Esophagus squamous epithelium (tissue), 5 donors: ENCODE results near the gene PAPOLA. TPM values are rescaled to one million over a fixed set of nuclear protein-coding genes. Genes with fewer than 3 reads are reported as not detected.

ENCODE experiments used
- DNase-seq: peaks from one replicate; lab custom pipeline; 2025; lab: John Stamatoyannopoulos, UW
- H3K27ac ChIP-seq, 4 donors: fragments of 200-600 bp; sonication (generic); one replicate each; pipeline ENCODE4 v1.5.1; 2016 to 2019; ENCODE audit warnings: mild to moderate bottlenecking in 1 of 4
- H3K27me3 ChIP-seq, 4 donors: fragments of 200-600 bp; sonication (generic); 1 replicate in 3 of 4; 2 replicates in 1 of 4; pipeline versions ENCODE4 v1.5.1 to v1.6.0; 2017 to 2021; ENCODE audit warnings: antibody characterized with exemption in 1 of 4
- H3K36me3 ChIP-seq, 3 donors: fragments of 200-600 bp; sonication (generic); one replicate each; pipeline ENCODE4 v1.5.1; 2016 to 2019
- H3K4me1 ChIP-seq, 3 donors: fragments of 200-600 bp; sonication (generic); one replicate each; pipeline ENCODE4 v1.5.1; 2017 to 2019
- H3K4me3 ChIP-seq, 4 donors: fragments of 200-600 bp; sonication (generic); 1 replicate in 3 of 4; 2 replicates in 1 of 4; pipeline ENCODE4 v1.5.1; 2016 to 2019; ENCODE audit warnings: mild to moderate bottlenecking in 2 of 4, moderate library complexity in 1 of 4
- H3K9me3 ChIP-seq, 3 donors: fragments of 200-600 bp; sonication (generic); one replicate each; pipeline ENCODE4 v1.5.1; 2016 to 2019
- POLR2A ChIP-seq, 4 donors: fragments of 450-650 bp; IDR thresholded peaks; one replicate each; pipeline ENCODE4 v1.6.1; 2017; ENCODE audit warnings: antibody characterized with exemption in 4 of 4, mild to moderate bottlenecking in 4 of 4, moderate library complexity in 3 of 4
- WGBS, 2 donors: methylation state at CpG; one replicate each; pipeline ENCODE4 v1.1.5; 2018; 5-methylcytosine and 5-hydroxymethylcytosine counted together
- intact Hi-C: fragments of 100-400 bp; cut with DNase I; formaldehyde crosslinking; loops from one replicate; pipeline ENCODE4 v1.15.0; 2022
- total RNA-seq, 4 donors: library from RNA; depleted of rRNA; stranded (reverse); fragments of >200 nt; gene quantifications; one replicate each; pipeline ENCODE4 v1.1.0, GENCODE V29; 2016
- TF ChIP-seq, protein P1 (sequence below), 6 experiments: fragments of 450-650 bp in 4 of 6; fragments of 200-600 bp in 2 of 6; sonication (generic) in 2 of 6; IDR thresholded peaks; one replicate each; pipeline ENCODE4 v1.5.1; 2016 to 2019; ENCODE audit warnings: antibody characterized with exemption in 6 of 6, mild to moderate bottlenecking in 4 of 6, moderate library complexity in 4 of 6
- donor health status: DM: yes; HTN: yes; CAD: no.

PAPOLA gene
- total RNA-seq, 4 donors from 2014 or later: 66.7 to 152 (median 116) TPM

DNA sequence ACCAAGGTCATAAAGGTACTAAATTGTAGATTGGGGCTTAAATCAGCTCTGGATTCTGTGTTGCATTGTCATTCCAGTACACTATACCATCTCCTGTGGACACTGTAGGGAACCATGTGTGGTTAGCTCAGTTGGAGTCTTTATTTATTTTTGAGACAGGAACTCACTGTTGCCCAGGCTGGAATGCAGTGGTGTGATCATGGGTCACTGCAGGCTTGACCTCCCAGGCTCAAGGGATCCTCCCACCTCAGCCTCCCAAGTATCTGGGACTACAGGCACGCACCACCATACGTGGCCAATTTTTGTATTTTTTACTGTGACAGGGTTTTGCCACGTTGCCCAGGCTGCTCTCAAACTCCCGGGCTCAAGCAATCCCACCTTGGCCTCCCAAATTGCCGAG, 6.7 kb downstream of the PAPOLA start:
- Histone ChIP-seq H3K4me3 (no peak overlapping the region), H3K27me3 (no peaks in the 10 kb centered on the region), H3K4me1 (peaks cover 19 to 94% (median 44%) of the 10 kb centered on the region in 3 donors), H3K9me3 (no peaks in the 10 kb centered on the region), H3K27ac (no peak overlapping the region), H3K36me3 (no peaks in the 10 kb centered on the region)
- 85 to 93% methylated on average over 5 of the region's 5 CpGs for WGBS, 2 donors
- DNase-seq: no peak
- TF ChIP-seq POLR2A (IDR thresholded peaks at IDR 0.05): no peak
- TF ChIP-seq, protein P1, sequence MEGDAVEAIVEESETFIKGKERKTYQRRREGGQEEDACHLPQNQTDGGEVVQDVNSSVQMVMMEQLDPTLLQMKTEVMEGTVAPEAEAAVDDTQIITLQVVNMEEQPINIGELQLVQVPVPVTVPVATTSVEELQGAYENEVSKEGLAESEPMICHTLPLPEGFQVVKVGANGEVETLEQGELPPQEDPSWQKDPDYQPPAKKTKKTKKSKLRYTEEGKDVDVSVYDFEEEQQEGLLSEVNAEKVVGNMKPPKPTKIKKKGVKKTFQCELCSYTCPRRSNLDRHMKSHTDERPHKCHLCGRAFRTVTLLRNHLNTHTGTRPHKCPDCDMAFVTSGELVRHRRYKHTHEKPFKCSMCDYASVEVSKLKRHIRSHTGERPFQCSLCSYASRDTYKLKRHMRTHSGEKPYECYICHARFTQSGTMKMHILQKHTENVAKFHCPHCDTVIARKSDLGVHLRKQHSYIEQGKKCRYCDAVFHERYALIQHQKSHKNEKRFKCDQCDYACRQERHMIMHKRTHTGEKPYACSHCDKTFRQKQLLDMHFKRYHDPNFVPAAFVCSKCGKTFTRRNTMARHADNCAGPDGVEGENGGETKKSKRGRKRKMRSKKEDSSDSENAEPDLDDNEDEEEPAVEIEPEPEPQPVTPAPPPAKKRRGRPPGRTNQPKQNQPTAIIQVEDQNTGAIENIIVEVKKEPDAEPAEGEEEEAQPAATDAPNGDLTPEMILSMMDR (IDR thresholded peaks at IDR 0.05): no peak
- intact Hi-C loops: no loop called here

DNA sequence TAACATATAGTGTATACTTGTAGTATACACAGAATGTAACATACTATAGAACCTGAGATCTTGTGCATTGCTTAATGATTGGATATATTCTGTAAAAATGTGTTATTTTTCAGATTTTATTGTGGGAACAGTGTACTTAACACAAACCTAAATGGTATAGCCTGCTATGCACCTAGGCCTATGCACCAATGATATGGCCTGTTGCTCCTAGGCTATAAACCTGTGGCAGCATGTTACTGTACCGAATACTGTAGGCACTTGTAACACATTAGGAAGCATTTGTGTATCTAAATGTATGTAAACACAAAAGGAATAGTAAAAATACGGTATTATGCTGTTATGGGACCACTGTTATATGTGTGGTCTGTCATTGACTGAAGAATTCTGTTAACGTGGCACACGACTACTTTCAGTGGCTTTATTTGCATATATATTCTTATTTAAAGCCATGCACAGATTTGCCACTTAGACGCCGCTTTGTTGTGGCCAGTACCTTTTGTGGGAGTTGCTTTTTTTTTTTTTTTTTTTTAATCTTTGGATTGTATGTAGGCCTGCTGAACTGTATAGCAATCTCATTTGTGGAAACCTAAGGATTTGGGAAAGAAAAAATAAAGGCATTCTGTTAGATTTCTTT, 7.4 kb downstream of the PAPOLA start:
- intact Hi-C loops: no loop called here
- TF ChIP-seq, protein P1 (IDR thresholded peaks at IDR 0.05): no peak
- no peak for TF ChIP-seq POLR2A (IDR thresholded peaks at IDR 0.05)
- H3K36me3 ChIP-seq: no peaks in the 10 kb centered on the region
- H3K9me3 ChIP-seq: no peaks in the 10 kb centered on the region
- H3K27ac ChIP-seq: no peak overlapping the region
- no peak for DNase-seq
- no peaks in the 10 kb centered on the region for H3K27me3 ChIP-seq
- 42 to 52% methylated on average over 6 of the region's 6 CpGs for WGBS, 2 donors
- H3K4me3 ChIP-seq: no peak overlapping the region
- peaks cover 12 to 94% (median 38%) of the 10 kb centered on the region in 3 donors for H3K4me1 ChIP-seq

- DNase-seq: no peak
- Histone ChIP-seq H3K27ac (no peak overlapping the region), H3K4me1 (peaks cover 4 to 92% (median 38%) of the 10 kb centered on the region in 3 donors), H3K4me3 (no peak overlapping the region), H3K9me3 (no peaks in the 10 kb centered on the region), H3K27me3 (no peaks in the 10 kb centered on the region), H3K36me3 (no peaks in the 10 kb centered on the region)
- 93 to 95% methylated on average over 7 of the region's 7 CpGs for WGBS, 2 donors
- intact Hi-C loops: no loop called here
- no peak for TF ChIP-seq POLR2A (IDR thresholded peaks at IDR 0.05)
- TF ChIP-seq, protein P1 (IDR thresholded peaks at IDR 0.05): no peak
Observed at GRCh38 chr14:96511146-96511545, 9.0 kb downstream of the PAPOLA start.

GRCh38 chr14:96511667-96512066, 9.5 kb downstream of the PAPOLA start:
- Histone ChIP-seq H3K27ac (no peak overlapping the region), H3K9me3 (no peaks in the 10 kb centered on the region), H3K4me1 (peaks cover 4 to 93% (median 38%) of the 10 kb centered on the region in 3 donors), H3K4me3 (no peak overlapping the region), H3K27me3 (no peaks in the 10 kb centered on the region), H3K36me3 (no peaks in the 10 kb centered on the region)
- intact Hi-C loops: no loop called here
- no peak for DNase-seq
- WGBS, 2 donors: 52 to 79% methylated on average over 1 of the region's 1 CpG
- no peak for TF ChIP-seq POLR2A (IDR thresholded peaks at IDR 0.05)
- TF ChIP-seq, protein P1 (IDR thresholded peaks at IDR 0.05): no peak

DNA sequence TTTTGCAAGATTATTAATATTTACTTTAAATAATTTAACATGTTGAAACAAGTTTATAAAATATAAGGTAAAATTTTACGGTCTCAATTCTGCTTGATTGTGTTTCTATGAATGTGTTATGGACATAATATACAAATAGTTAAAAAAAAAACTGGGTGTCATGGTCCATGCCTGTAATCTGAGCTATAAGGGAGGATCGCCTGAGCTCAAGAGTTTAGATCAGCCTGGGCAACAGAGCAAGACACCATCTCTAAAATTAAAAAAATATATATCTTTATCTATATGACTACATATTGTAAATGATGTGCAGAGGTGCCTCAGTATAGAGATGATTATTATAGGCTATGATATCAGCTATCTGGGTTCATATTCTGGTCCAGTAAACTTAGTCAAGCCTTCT, 9.9 kb downstream of the PAPOLA start:
- Histone ChIP-seq H3K36me3 (no peaks in the 10 kb centered on the region), H3K4me3 (no peak overlapping the region), H3K4me1 (peaks cover 4 to 91% (median 35%) of the 10 kb centered on the region in 3 donors), H3K27ac (no peak overlapping the region), H3K27me3 (no peaks in the 10 kb centered on the region), H3K9me3 (no peaks in the 10 kb centered on the region)
- intact Hi-C loops: no loop called here
- TF ChIP-seq, protein P1 (IDR thresholded peaks at IDR 0.05): no peak
- TF ChIP-seq POLR2A (IDR thresholded peaks at IDR 0.05): no peak
- 63 to 66% methylated on average over 2 of the region's 2 CpGs for WGBS, 2 donors
- no peak for DNase-seq
